ENCODE measurements around the gene ANK2.
"Not testable (repeated sequence)": the region's sequence is repeated elsewhere in the genome, so short reads cannot be mapped to it uniquely, and the experiment has no call there.

ANK2 gene

GRCh38 chr4:113183032-113183605 is 133.7 kb downstream of the ANK2 start:
- no peaks in the 10 kb centered on the region for H3K9me3 ChIP-seq
- H3K27me3 ChIP-seq = no peaks in the 10 kb centered on the region
- no peak overlapping the region for H3K4me3 ChIP-seq (ENCODE audit: low read depth in 1 of 2, low read length in 1 of 2)
- no peak for TF ChIP-seq CTCF (IDR thresholded peaks at IDR 0.05)
- no peaks in the 10 kb centered on the region for H3K4me1 ChIP-seq (ENCODE audit: control insufficient read depth in 1 of 2, insufficient read depth in 1 of 2, low read depth in 1 of 2, low read length in 1 of 2)
- H3K27ac ChIP-seq = no peak overlapping the region
- no peaks in the 10 kb centered on the region for H3K36me3 ChIP-seq

GRCh38 chr4:113186220-113186619 is 136.8 kb downstream of the ANK2 start:
- H3K9me3 ChIP-seq; H3K36me3 ChIP-seq; H3K4me3 ChIP-seq (ENCODE audit: low read depth in 1 of 2, low read length in 1 of 2); H3K27me3 ChIP-seq; H3K4me1 ChIP-seq (ENCODE audit: control insufficient read depth in 1 of 2, insufficient read depth in 1 of 2, low read depth in 1 of 2, low read length in 1 of 2); H3K27ac ChIP-seq: not testable (repeated sequence)

- Histone ChIP-seq H3K4me3 (ENCODE audit: low read depth in 1 of 2, low read length in 1 of 2) (no peak overlapping the region), H3K27me3 (no peaks in the 10 kb centered on the region), H3K36me3 (no peaks in the 10 kb centered on the region), H3K4me1 (ENCODE audit: control insufficient read depth in 1 of 2, insufficient read depth in 1 of 2, low read depth in 1 of 2, low read length in 1 of 2) (no peaks in the 10 kb centered on the region), H3K9me3 (no peaks in the 10 kb centered on the region), H3K27ac (no peak overlapping the region)
- TF ChIP-seq CTCF (IDR thresholded peaks at IDR 0.05) = no peak
Measured at GRCh38 chr4:113186913-113187312, 137.5 kb downstream of the ANK2 start.

- TF ChIP-seq CTCF (IDR thresholded peaks at IDR 0.05) = no peak
- Histone ChIP-seq H3K27me3 (no peaks in the 10 kb centered on the region), H3K36me3 (no peaks in the 10 kb centered on the region), H3K27ac (no peak overlapping the region), H3K4me1 (ENCODE audit: control insufficient read depth in 1 of 2, insufficient read depth in 1 of 2, low read depth in 1 of 2, low read length in 1 of 2) (no peaks in the 10 kb centered on the region), H3K4me3 (ENCODE audit: low read depth in 1 of 2, low read length in 1 of 2) (no peak overlapping the region), H3K9me3 (no peaks in the 10 kb centered on the region)
Measured at GRCh38 chr4:113187358-113187757, 137.9 kb downstream of the ANK2 start.

GRCh38 chr4:113189546-113189945 is 140.1 kb downstream of the ANK2 start:
- Histone ChIP-seq H3K27ac (no peak overlapping the region), H3K27me3 (no peaks in the 10 kb centered on the region)
- no peak for TF ChIP-seq CTCF (IDR thresholded peaks at IDR 0.05)

GRCh38 chr4:113209153-113209552 is 159.7 kb downstream of the ANK2 start:
- no peak overlapping the region for H3K4me3 ChIP-seq (ENCODE audit: low read depth in 1 of 2, low read length in 1 of 2)
- TF ChIP-seq CTCF (IDR thresholded peaks at IDR 0.05) = no peak

More at GRCh38 chr4:113189546-113189945, 140.1 kb downstream of the ANK2 start:
- Histone ChIP-seq H3K4me1 (ENCODE audit: control insufficient read depth in 1 of 2, insufficient read depth in 1 of 2, low read depth in 1 of 2, low read length in 1 of 2) (no peaks in the 10 kb centered on the region), H3K4me3 (ENCODE audit: low read depth in 1 of 2, low read length in 1 of 2) (no peak overlapping the region), H3K9me3 (no peaks in the 10 kb centered on the region), H3K36me3 (no peaks in the 10 kb centered on the region)

More at GRCh38 chr4:113209153-113209552, 159.7 kb downstream of the ANK2 start:
- Histone ChIP-seq H3K9me3 (no peaks in the 10 kb centered on the region), H3K27ac (no peak overlapping the region), H3K36me3 (no peaks in the 10 kb centered on the region), H3K4me1 (ENCODE audit: control insufficient read depth in 1 of 2, insufficient read depth in 1 of 2, low read depth in 1 of 2, low read length in 1 of 2) (no peaks in the 10 kb centered on the region), H3K27me3 (no peaks in the 10 kb centered on the region)
